ENCODE results near the gene SCRN2.

GRCh38 chr17:47853616-47854015 is 12.5 kb upstream of the SCRN2 start:
- TF ChIP-seq ZBTB8A (CRISPR knock-in tag; IDR thresholded peaks at IDR 0.05; ENCODE audit: borderline replicate concordance, low read depth) (no peak), ZNF281 (CRISPR knock-in tag; IDR thresholded peaks at IDR 0.05; ENCODE audit: borderline replicate concordance) (no peak), CTCF (CRISPR knock-in tag; IDR thresholded peaks at IDR 0.05) (no peak), POLR2A (IDR thresholded peaks at IDR 0.05; ENCODE audit: insufficient read depth in 1 of 2, low read depth in 2 of 2, low read length in 2 of 2) (no peak), SP1 (IDR thresholded peaks at IDR 0.05) (no peak), SP1 (CRISPR knock-in tag; IDR thresholded peaks at IDR 0.05) (no peak), NAIF1 (CRISPR knock-in tag; IDR thresholded peaks at IDR 0.05; ENCODE audit: borderline replicate concordance) (no peak), ELF1 (CRISPR knock-in tag; IDR thresholded peaks at IDR 0.05) (no peak)

Measured in HepG2 (cell line).